Smooth muscle cell of trachea (primary cell): ENCODE measurements around the gene LRRN2. TPM values are rescaled to one million over a fixed set of nuclear protein-coding genes. Genes with fewer than 3 reads are reported as not detected.

Experiments used
- total RNA-seq: library from RNA; depleted of rRNA; stranded (reverse); fragments of >200 nt; gene quantifications from 2 replicates; pipeline ENCODE4 v1.2.1, GENCODE V29; 2014

LRRN2 gene
- not detected in 2 replicates for total RNA-seq

DNA sequence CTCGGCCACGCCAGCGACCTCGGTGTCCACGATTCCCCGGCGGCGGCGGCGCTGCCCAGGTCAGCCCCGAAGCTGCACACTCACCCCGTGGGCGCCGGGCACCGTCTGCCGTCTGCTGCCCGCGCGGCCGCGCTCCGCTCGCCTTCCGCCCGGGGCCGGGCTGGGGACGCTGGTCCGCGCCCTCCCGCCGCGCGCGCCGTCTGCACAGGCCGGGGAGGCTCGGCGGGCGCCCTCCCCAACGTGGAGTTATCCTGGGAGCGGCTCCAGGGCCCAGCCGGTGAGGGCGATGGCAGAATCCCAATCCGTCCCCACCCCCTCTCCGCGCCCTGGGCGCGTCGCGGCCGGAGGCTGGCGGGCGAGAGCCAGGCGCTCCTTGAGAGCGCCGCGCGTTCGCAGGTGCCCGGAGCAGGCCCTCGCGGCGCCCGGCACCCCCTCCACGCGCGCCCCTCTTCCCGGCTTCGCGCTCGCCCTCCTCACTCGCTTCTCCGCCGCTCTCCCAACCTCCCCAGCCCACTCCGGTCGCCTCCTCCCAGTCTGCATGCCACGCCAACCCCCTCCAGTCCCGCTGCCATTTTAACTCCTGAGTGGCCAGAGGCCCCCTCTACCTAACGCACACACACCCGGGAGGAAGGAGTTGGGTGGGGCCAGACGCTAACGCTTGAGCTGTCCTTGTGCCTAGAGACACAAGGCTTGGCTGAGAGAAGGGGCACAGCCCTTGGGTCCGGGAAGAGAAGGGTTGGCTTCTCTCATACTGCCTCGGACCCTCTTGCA is at the start of gene LRRN2:
LRRN2 (minus strand) TSS at position 503 of the 771 bp plus-strand sequence. CDS start 65,746 bp downstream, outside the sequence.

Other genes starting within 250 kb of the LRRN2 start
- 1.5 and 4.3 TPM in 2 replicates for gene PIK3C2B, start 190.9 kb downstream of the LRRN2 start, total RNA-seq
- 25.3 and 44.2 TPM in 2 replicates for gene MDM4, start 169.3 kb downstream of the LRRN2 start, total RNA-seq
- gene NFASC, start 185.1 kb upstream of the LRRN2 start, total RNA-seq, result 19.1 and 49.0 TPM in 2 replicates